HG02943 (cell line): ENCODE results near the gene CAB39.
"Not testable (repeated sequence)": the region's sequence is repeated elsewhere in the genome, so short reads cannot be mapped to it uniquely, and the experiment has no call there.

Experiments
- ATAC-seq: cut with Tn5 transposase; IDR thresholded peaks from one replicate; pipeline ENCODE4 v1.9.1; 2021; ENCODE audit warnings: mild to moderate bottlenecking, low read depth, moderate library complexity; ENCODE audit not compliant: unreplicated experiment

CAB39 gene

DNA sequence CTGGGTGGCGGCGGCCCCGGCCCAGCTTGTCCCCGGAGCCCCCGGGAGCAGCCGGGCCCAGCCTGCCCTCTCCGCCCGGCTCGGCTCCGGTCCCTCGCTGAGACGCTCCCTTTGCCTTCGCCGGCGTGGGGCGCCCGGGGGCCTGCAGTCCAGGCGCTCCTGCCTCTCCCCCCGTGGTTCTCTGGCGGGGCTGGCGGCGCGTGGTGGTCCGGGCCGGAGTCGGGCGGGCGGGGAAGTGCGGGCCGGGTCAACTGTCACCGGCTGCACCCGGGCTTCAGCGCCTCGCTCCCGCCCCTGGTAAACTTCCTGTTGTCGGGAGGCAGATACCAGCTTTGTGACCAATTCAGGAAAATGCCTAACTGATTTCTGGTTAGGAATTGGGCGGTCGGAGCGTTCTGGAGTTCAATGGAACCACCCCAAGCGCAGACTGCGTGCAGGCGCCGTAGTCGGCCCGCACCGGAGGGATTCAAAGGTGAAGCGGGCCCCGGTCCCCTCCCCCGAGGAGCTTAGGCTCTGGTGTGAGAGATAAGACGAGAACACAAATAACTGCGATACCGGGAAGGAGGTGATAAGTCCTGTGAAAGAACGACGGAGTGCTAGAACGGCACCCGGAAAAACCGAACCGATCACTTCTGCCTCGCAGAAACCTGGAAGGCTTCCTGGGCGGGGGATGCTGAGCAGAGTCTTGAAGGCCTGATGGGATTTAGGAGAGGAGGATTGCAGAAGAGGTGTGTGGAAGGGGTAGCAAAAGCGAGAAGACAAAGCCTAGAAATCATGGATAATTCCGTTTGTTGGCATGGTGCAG is 891 bp downstream of the CAB39 start:
- ATAC-seq, result peak; percentile 22

DNA sequence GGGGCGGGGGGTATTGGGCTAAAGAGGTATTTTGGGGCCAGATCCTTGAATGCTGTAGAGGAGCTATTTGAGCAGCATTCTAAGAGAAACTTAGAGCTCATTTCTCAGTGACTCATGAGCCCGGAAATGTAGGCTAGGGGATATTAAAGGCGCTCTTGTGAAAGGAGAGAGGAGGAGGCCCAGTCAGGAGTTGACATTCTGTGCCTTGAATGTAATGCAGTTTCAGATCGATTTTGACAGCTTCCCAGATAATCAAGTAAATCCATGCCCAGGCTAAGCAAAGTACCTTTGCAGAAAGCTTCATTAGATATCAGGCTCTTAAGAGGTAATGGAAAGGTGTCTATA is 1.5 kb downstream of the CAB39 start:
- ATAC-seq, result no peak

DNA sequence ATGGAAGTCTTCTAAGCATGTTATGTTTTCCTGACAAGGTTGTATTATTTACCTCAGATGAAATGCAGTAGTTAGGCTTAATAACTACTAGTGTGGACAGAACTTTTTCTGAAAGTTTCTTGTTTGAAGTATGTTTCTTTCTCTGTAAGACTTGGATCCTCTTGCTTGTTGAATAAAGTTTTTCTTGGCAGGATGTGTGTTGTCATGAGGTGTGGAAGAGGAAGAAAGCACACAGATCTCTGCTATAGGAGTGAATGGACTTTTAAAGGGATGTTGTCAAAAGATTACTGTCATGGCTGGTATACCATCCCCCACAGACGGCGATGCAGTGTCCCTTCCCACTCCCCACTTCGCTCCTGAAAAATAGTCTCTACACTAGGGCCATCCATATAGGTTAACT is 2.6 kb downstream of the CAB39 start:
- no peak for ATAC-seq

DNA sequence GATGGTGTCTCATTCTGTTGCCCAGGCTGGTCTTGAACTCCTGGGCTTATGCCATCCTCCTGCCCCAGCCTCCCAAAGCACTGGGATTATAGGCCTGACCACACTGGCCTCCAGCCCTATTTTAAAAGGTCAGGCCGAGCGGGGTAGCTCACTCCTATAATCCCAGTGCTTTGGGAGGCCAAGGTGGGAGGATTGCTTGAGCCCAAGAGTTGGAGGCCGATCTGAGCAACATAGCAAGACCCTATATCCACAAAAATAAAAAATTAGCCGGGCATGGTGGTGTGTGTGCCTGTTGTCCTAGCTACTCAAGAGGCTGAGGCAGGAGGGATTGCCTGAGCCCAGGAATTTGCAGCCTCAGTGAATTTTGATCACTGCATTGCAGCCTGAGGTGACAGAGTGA is 3.9 kb downstream of the CAB39 start:
- no peak for ATAC-seq

DNA sequence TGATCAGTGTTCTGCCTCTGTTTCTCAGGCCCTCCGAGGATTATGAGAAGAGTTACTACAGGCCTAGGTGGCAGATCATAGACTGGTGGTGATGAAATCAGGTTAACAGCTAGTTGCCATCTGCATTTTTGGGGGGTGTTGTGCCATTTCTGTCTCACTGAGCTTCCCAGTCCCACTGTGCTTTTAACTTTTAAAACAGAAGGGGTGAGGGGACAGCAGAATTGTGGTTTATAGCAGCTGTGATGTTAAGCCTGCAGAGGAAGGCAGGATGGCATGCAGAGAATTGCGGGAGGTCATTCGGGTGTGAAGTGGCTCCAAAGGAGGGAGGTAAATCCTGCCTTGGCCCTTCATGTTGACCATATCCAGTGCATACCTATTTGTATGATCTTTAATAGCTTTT is 5.0 kb downstream of the CAB39 start:
- no peak for ATAC-seq

GRCh38 chr2:230719340-230719739 is 6.7 kb downstream of the CAB39 start:
- no peak for ATAC-seq

GRCh38 chr2:230721712-230722111 is 9.1 kb downstream of the CAB39 start:
- ATAC-seq, result no peak

DNA sequence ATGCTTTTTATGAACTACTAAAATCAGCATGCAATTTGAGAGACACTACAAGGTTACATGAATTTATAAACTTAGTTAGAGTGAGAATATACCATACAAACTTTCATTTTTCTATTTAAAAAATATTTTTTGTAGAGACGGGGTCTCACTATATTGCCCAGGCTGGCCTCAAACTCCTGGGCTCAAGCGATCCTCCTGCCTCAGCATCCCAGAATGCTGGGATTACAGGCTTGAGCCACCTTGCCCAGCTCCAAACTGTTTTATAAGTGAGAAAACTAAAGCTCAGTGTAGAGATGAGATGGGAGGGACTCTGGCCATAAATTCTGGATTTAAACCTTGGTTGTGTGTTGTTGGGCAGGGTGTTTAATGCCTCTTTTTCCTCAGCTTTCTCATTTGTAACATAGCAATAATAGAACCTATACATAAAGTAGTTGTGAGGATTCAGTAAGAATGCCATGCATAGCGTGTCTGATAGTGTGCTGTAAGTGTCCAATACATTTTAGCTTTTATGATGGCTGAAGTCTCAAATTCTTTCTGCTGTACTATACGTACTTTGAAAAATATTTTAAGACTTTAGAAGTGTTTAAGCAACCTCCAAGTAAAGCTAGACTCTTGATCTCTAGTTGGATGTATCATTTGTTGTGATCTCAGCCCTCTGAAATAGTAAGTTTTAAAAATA is 9.7 kb downstream of the CAB39 start:
- no peak for ATAC-seq

DNA sequence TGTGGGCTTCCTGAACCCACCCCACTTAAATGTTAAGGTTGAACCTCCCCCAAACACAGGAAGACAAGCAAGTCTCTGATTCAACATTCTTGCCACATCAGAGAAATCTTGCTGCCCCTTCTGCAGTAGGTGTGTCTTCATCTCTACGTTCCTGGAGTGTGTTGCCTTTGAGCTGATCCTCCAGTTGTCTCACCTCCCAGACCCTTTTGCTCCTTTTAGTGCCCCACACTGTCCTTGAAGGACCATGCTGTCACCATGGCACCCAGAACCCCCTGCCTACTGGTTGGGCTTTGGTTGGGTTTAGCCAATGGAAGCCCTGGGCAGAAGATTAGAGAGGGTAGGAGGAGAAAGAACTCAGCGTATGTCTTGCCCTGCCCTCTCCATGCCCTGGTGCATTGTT is 10.7 kb downstream of the CAB39 start:
- no peak for ATAC-seq

DNA sequence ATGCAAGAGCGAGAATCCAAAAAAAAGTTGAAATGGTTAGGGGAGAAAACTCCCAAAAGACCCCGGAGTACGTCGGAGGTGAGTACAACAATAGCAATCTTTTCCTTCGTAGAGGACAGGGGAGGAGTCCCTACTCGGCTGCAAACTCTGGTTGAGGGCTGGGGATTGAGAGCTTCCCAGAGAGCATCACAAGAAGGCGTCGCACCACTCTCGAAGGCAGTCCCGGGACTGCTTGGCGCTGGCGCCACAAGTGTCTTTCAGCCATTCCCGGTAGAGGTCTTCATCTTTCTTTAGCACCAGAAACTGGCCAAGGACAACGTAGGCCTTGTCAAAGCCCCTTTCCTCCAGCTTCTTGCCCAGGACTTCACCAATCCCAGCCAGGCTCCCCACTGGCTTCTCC is 12.3 kb downstream of the CAB39 start:
- ATAC-seq, result not testable (repeated sequence)

DNA sequence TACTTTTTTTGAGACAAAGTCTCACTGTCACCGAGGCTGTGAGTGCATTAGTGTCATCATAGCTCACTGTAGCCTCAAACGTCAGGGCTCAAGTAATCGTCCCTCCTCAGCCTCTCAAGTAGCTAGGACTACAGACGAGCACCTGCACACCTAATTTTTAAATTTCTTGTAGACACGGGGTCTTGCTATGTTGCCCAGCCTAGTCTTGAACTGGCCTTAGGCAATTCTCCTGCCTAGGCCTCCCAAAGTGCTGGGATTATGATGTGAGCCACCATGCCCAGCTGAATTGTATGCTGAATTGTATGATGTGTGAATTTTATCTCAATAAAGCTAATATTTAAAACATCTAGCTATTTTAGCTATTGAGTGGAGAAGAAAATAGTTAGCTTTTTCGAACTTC is 18.9 kb downstream of the CAB39 start:
- ATAC-seq, result no peak

GRCh38 chr2:230732914-230733401 is 20.3 kb downstream of the CAB39 start:
- no peak for ATAC-seq

DNA sequence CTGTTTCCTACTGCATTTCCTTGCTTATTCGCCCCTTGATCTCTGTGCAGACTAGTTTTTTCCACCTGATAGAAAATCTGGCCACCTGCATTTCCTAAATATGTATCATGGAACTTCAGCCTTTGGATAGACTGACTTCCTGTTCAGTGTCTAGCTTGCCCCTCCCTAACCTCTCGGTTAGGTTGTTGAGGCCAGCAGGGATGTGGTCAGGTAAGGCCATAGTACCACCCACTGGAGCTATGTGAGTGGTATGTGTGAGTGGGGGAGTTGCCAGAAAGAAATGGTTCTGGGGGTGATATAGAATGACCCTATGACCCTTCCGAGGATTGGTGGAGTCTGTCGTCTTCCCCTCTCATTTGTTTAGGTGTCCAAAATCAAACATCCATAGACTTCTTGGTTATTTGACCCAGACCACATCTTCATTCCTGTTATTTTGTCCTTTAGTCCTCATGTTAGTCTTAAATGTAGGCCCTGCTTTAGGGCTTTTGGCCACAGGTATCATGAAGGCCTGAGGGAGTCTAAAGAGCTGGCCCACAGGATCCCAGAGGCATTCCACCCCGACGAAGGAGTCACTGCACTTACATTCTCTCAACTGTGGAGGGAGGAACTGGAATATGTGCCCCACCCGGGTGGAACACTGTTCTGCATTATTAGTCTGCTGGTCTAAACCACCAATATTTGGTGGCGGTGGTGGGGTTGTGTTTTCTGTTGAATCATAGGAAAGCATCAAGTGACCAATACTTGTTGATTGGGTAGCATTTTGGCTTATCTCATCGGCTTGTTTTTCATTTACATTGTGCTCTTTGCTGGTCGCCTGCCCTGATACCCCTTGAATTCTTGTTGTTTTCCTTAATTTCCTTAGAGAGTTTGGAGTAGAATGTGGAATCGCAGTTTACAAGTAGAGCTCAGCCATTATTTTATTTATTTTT is 21.9 kb downstream of the CAB39 start:
- ATAC-seq, result no peak

GRCh38 chr2:230735884-230736283 is 23.2 kb downstream of the CAB39 start:
- no peak for ATAC-seq

- ATAC-seq, result no peak
Measured at GRCh38 chr2:230737300-230737699, 24.7 kb downstream of the CAB39 start.

DNA sequence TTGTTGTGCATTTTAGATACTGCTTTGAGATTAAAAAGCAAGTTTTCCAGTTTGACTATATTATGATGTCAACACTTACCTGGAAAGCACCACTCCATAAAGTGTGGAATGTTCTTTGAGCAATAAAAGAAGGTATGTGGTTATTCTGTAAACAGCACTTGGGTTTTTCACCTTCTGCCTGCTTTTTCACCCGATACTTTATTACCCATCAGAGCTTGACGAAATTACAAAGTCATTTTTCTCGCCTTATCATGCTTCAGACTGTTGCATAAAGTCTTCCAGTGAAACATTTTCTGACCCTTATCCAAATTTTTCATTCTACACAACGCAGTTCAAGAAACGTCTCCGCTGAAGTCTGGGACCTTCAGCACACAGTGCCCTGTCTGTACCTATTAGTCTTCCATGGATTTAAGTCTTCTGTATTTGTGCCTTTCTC is 25.2 kb downstream of the CAB39 start:
- no peak for ATAC-seq

- no peak for ATAC-seq
Measured at GRCh38 chr2:230738391-230738811, 25.8 kb downstream of the CAB39 start.

- ATAC-seq, result no peak
Measured at GRCh38 chr2:230738924-230739323, 26.3 kb downstream of the CAB39 start.

DNA sequence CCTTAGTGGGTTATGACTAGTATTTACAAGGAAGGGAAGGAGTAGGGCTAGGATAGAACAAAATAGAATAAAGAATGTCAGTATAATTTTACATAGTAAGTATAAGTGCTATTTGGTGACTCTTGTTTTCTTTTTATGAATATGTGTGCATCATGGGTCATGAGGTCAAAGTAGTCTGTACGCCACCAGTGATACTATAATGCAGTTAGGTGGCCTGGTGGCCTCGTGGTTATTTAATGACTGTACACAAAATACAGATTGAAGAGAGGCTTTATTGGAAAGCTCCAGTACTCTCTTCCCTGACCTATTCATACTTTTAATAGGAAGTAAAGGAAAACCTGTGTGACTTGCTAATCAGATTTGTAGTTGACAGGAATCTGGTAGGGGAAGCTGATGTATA is 27.3 kb downstream of the CAB39 start:
- no peak for ATAC-seq

GRCh38 chr2:230742781-230743180 is 30.1 kb downstream of the CAB39 start:
- ATAC-seq, result no peak

DNA sequence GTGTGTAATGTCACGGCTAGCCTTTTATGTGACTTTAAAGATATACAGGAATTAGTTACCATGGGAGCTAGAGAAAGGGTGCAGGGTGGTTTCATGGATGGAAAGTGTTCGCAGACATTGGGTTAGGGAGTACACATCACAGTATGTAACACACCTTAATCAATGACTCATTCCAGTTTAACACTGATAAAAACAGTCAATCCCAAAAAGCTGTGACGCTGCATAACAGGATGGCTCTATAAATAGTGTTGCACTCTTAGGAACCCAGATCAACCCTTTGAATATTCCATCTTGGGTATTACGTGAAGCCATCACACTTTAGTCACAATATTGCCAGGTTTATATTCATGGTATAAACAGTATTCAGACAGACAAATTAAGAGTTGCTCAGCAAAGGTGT is 33.6 kb downstream of the CAB39 start:
- no peak for ATAC-seq
